HepG2 (cell line): ENCODE data around the gene PSMD9. TPM values are rescaled to one million over a fixed set of nuclear protein-coding genes. Genes with fewer than 3 reads are reported as not detected.

Experiments used
- AGO2 ChIP-seq: fragments of 200-400 bp; formaldehyde crosslinking; optimal IDR thresholded peaks from 2 replicates; pipeline ENCODE3; 2017; ENCODE audit warnings: mild to moderate bottlenecking, low read depth, low read length, moderate library complexity
- DBP ChIP-seq: sonication (generic); formaldehyde crosslinking; IDR thresholded peaks from 2 replicates; pipeline ENCODE4 v1.4.0; 2020; ENCODE audit warnings: missing genetic modification reagents; ENCODE audit errors: not compliant biosample characterization
- ISL2 ChIP-seq: sonication (generic); formaldehyde crosslinking; IDR thresholded peaks from 2 replicates; pipeline ENCODE4 v1.5.0; 2020; ENCODE audit warnings: missing genetic modification reagents
- JARID2 ChIP-seq: sonication (generic); formaldehyde crosslinking; IDR thresholded peaks from 2 replicates; pipeline ENCODE4 v1.8.1; 2023; ENCODE audit warnings: missing genetic modification reagents, inconsistent platforms; ENCODE audit not compliant: insufficient replicate concordance
- MAFK ChIP-seq, 2 experiments: IDR thresholded peaks in 1 of 2; conservative IDR thresholded peaks in 1 of 2; 2 replicates each; pipeline ENCODE4 v1.6.1; 2011; ENCODE audit warnings: improper control_type of control experiment in 2 of 2, low read length in 2 of 2
- MATR3 ChIP-seq: sonication (generic); formaldehyde crosslinking; IDR thresholded peaks from 2 replicates; pipeline ENCODE4 v1.4.0; 2020; ENCODE audit warnings: missing genetic modification reagents
- NBN ChIP-seq: fragments of 450-650 bp; conservative IDR thresholded peaks from 2 replicates; pipeline ENCODE4 v1.6.1; 2017
- NRL ChIP-seq: sonication (generic); formaldehyde crosslinking; IDR thresholded peaks from 2 replicates; pipeline ENCODE4 v1.5.0; 2020; ENCODE audit warnings: missing genetic modification reagents, mild to moderate bottlenecking, moderate library complexity, borderline replicate concordance
- PAXIP1 ChIP-seq: sonication (generic); formaldehyde crosslinking; conservative IDR thresholded peaks from 2 replicates; pipeline ENCODE4 v1.4.0; 2020; ENCODE audit warnings: mild to moderate bottlenecking, missing genetic modification reagents, moderate library complexity
- REST ChIP-seq, 2 experiments: IDR thresholded peaks; 2 replicates each; pipeline ENCODE4 v1.6.1; 2011 to 2012; ENCODE audit warnings: low read length in 2 of 2, borderline replicate concordance in 1 of 2, low read depth in 1 of 2, mild to moderate bottlenecking in 1 of 2, moderate library complexity in 1 of 2
- THYN1 ChIP-seq: sonication (generic); formaldehyde crosslinking; IDR thresholded peaks from 2 replicates; pipeline ENCODE4 v1.8.1; 2023; ENCODE audit warnings: low read depth, mild to moderate bottlenecking, moderate library complexity, missing genetic modification reagents, borderline replicate concordance
- XBP1 ChIP-seq: sonication (generic); formaldehyde crosslinking; IDR thresholded peaks from 2 replicates; pipeline ENCODE4 v1.5.0; 2020; ENCODE audit warnings: missing genetic modification reagents
- ZFYVE20 ChIP-seq: sonication (generic); formaldehyde crosslinking; IDR thresholded peaks from 2 replicates; pipeline ENCODE4 v1.8.0; 2023; ENCODE audit warnings: low read depth, mild to moderate bottlenecking, moderate library complexity, missing genetic modification reagents, borderline replicate concordance
- ZNF382 ChIP-seq: sonication (generic); formaldehyde crosslinking; IDR thresholded peaks from 2 replicates; pipeline ENCODE4 v1.5.0; 2020; ENCODE audit warnings: missing genetic modification reagents, mild to moderate bottlenecking, borderline replicate concordance
- ZNF691 ChIP-seq: sonication (generic); formaldehyde crosslinking; IDR thresholded peaks from 2 replicates; pipeline ENCODE4 v1.4.0; 2020; ENCODE audit warnings: missing genetic modification reagents, low read depth, mild to moderate bottlenecking, borderline replicate concordance
- polyA plus RNA-seq, 8 experiments: library from polyadenylated mRNA; depleted of rRNA in 3 of 8; stranded (reverse) in 7 of 8; unstranded in 1 of 8; fragments of >200 nt; fragmentation: Illumina TruSeq in 4 of 8; extraction: Trizol in 4 of 8; gene quantifications; 2 replicates each; pipeline versions ENCODE4 v1.2.1 to v1.2.3, GENCODE V29; 2011 to 2016; ENCODE audit warnings: low read depth in 4 of 8, missing spikeins in 1 of 8, mixed read lengths in 1 of 8; ENCODE audit not compliant: insufficient read depth in 1 of 8
- total RNA-seq, 5 experiments: library from RNA; depleted of rRNA; stranded (reverse); fragments of >200 nt; fragmentation: Illumina TruSeq; extraction: Trizol; gene quantifications; 2 replicates each; pipeline ENCODE4 v1.2.3, GENCODE V29; 2016; ENCODE audit warnings: low read depth in 1 of 5
- TF ChIP-seq, protein P1 (sequence below): sonication (generic); formaldehyde crosslinking; IDR thresholded peaks from 2 replicates; pipeline ENCODE4 v1.5.0; 2020; ENCODE audit warnings: mild to moderate bottlenecking, missing genetic modification reagents

The PSMD9 gene
- total and polyA plus RNA-seq, 2 of the 13 experiments (the other 11 are each of a cell fraction or from before 2014, with no cell fraction given) = 41.4 to 61.1 TPM

DNA sequence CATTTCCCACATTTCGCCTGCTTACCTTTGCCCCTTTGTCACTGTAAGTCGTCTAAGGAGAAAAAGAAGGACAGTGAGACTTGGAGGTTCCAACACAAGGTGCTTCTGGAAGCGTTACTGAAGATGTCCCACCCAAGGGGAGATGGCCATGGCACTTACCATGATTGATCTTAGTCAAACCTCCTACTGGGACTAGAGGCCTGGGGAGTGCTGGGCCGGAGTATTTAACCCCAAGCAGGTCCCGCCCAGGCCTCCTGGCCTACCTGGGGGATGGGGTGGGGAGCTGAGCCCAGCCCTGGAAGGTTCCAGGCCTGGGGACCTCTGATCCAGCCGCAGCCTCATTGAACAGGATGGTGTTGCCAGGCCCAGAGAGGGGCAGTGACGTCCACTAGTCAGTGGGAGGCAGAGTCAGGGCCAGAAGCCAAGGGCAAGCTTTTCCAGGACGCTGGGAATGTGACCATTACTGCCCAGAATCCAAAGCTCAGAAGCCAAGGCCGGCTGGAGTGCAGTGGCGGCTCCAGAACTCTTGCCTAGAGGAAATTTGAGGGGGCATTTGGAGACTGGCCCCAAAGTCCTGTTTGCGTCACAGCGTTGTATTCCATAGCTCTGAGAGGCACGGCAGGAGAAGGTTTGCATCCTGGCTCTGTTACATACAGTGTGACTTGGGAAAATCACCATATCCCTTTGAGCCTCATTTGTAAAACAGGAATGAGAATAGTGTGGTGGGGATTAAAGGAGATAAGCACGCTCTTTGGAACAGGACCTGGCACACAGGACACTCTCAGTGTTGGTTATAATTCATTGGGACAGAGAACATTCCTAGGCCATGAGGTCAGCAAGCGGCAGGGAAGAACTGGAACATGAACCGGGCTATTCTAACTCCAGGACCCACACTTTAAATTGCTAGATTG lies 29.7 kb upstream of the PSMD9 start, which contains the start of gene HPD (continued):
- TF ChIP-seq, protein P1, sequence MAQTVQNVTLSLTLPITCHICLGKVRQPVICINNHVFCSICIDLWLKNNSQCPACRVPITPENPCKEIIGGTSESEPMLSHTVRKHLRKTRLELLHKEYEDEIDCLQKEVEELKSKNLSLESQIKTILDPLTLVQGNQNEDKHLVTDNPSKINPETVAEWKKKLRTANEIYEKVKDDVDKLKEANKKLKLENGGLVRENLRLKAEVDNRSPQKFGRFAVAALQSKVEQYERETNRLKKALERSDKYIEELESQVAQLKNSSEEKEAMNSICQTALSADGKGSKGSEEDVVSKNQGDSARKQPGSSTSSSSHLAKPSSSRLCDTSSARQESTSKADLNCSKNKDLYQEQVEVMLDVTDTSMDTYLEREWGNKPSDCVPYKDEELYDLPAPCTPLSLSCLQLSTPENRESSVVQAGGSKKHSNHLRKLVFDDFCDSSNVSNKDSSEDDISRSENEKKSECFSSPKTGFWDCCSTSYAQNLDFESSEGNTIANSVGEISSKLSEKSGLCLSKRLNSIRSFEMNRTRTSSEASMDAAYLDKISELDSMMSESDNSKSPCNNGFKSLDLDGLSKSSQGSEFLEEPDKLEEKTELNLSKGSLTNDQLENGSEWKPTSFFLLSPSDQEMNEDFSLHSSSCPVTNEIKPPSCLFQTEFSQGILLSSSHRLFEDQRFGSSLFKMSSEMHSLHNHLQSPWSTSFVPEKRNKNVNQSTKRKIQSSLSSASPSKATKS = no peak
- TF ChIP-seq DBP (CRISPR knock-in tag) (no peak), ZFYVE20 (CRISPR knock-in tag) (no peak), REST (IDR thresholded peaks at IDR 0.05; ENCODE audit: borderline replicate concordance in 1 of 2, low read depth in 1 of 2, low read length in 2 of 2) (no peak; a peak in 1 of 4 replicates), JARID2 (no peak), ZNF382 (no peak), ISL2 (CRISPR knock-in tag) (peak; percentile 33; the same call in 1 of the 2 replicates), PAXIP1 (CRISPR knock-in tag) (peak; percentile 83), NRL (CRISPR knock-in tag) (peak; percentile 17; the same call in 1 of the 2 replicates), XBP1 (no peak), MAFK (conservative IDR thresholded peaks at IDR 0.05 in 1 of 2, IDR thresholded peaks at IDR 0.05 in 1 of 2; ENCODE audit: low read length in 2 of 2) (no peak), MATR3 (CRISPR knock-in tag) (no peak), ZNF691 (CRISPR knock-in tag) (no peak), THYN1 (CRISPR knock-in tag) (no peak), AGO2 (no peak), NBN (no peak)
